Motor neuron (in vitro differentiated cells): ENCODE data around the gene TMEM179B. TPM values are rescaled to one million over a fixed set of nuclear protein-coding genes. Genes with fewer than 3 reads are reported as not detected.

Experiments used
- ATAC-seq, 8 experiments: fragments of 200-7000 bp; cut with Tn5 transposase; replicated peaks in 6 of 8; 2 replicates each; pipeline ENCODE4 v1.8.0; 2021; ENCODE audit warnings: mild to moderate bottlenecking in 8 of 8, moderate library complexity in 8 of 8
- H3K27ac ChIP-seq, 2 donors: fragments of 250-450 bp; sonication (Bioruptor Pico); 2 replicates each; pipeline ENCODE4 v1.9.0; 2021; ENCODE audit warnings: antibody characterized with exemption in 2 of 2, mild to moderate bottlenecking in 2 of 2, moderate library complexity in 1 of 2
- H3K4me1 ChIP-seq, 2 donors: fragments of 250-450 bp; sonication (Bioruptor Pico); replicated peaks in 1 of 2; 2 replicates each; pipeline ENCODE4 v1.6.1; 2021; ENCODE audit warnings: antibody characterized with exemption in 2 of 2, mild to moderate bottlenecking in 2 of 2, moderate library complexity in 1 of 2
- H3K4me3 ChIP-seq, 5 donors: fragments of 250-450 bp; sonication (Bioruptor Pico); 2 replicates each; pipeline ENCODE4 v1.9.0; 2021; ENCODE audit warnings: antibody characterized with exemption in 5 of 5, mild to moderate bottlenecking in 5 of 5, moderate library complexity in 4 of 5
- WGBS, 10 experiments: fragments of 450-650 bp; shearing (Covaris generic); methylation state at CpG; one replicate each; pipeline ENCODE4 v1.0.0; 2022; 5-methylcytosine and 5-hydroxymethylcytosine counted together
- in situ Hi-C, 9 experiments: fragments of 400-800 bp; cut with MboI; loops; one replicate each; pipeline ENCODE4 v1.15.0; 2021; ENCODE audit warnings: low sequenced_read_pairs in 9 of 9, low pct_unique_long_range_greater_than_20kb in 2 of 9; ENCODE audit not compliant: unreplicated experiment in 9 of 9
- total RNA-seq, 8 experiments: library from RNA; unstranded; fragments of 300-600 nt; gene quantifications; 2 replicates each; pipeline versions ENCODE4 v1.2.3 to v1.2.4, GENCODE V29; 2022

The TMEM179B gene
- total RNA-seq, 8 experiments from 2014 or later = 17.6 to 125 (median 42.2) TPM

DNA sequence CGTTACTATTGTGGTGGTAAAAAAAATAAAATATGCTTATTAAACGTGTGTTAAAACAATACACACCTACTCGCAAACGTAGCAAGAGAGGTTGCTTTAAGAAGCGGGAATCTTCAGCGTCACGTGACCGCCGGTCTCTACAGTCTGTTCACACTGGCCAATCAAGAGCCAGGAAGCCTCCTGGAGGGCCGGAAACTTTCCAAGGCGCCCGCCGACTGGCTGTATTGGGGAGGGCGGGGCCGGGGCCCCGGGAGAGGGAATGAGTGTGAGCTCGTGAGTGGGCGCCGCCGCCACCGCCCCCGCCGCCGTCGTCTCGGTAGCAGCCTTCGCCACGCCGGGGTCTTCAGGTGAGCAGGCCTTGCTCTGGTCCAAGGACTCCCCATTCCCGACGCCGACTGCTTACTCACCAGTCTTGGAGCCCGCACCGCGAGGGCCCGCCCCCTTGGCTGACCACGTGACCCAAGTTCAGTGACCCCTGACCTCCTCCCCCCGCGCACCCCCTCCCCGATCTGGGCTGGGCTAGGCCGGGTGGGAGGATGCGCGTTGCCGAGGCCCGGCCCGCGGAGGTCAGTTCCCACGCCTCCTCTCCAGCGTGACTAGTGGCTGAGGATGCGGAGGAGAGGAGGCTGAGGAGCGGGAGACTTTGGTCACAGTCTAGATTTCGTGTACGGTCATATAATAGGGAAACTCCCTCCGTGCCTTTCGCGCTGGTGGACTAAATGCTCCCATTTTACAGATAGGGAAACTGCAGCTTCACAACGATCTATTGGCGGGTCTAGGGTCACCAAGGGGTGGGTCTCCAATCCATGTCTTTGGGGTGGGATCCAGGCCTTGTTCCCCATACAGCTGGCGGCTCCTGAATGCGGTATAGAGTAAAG is 15.8 kb upstream of the TMEM179B start, which contains the start of gene TAF6L:
Gene TAF6L, plus strand, starts transcription at position 253 of the 878 bp plus-strand sequence. CDS start 4,388 bp downstream, outside the sequence.
- WGBS, 10 experiments = 0 to 14% (median 7%) methylated on average over 1 to 12 of the region's 60 CpGs; no CpG with 5 or more reads in 3 of the 10 experiments
- ATAC-seq = peak; percentile 88 to 98 (median 92)
- in situ Hi-C loops = no loop called here
- H3K4me1 ChIP-seq = peaks cover 15 to 19% of the 10 kb centered on the region in 2 donors
- peak within 1 kb of the TSS; percentile 54 to 87 for H3K27ac ChIP-seq
- H3K4me3 ChIP-seq = peak within 1 kb of the TSS; percentile 55 to 89 (median 67)

DNA sequence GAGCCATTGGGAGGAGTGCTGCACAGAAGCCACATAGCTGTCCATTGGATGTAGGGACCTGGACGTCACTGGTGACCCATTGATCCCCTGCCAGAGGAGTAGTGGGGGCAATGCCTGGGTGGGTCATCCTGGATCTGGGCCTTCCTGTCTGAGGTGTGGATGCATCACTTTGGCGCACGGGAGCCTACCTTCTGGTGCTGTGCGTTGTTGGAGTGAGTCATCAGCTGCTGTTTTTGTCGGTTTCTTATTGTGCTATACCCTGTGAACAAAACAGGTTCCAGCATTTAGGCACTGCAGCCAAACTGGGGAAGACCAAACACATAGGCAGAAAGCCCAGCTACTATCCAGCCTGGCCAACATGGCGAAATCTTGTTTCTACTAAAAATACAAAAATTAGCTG is 12.8 kb upstream of the TMEM179B start:
- Histone ChIP-seq H3K4me1 (peaks cover 9 to 14% of the 10 kb centered on the region in 2 donors), H3K27ac (no peak overlapping the region), H3K4me3 (no peak overlapping the region)
- in situ Hi-C loops = no loop called here
- 83 to 100% (median 90%) methylated on average over 1 to 3 of the region's 6 CpGs; no CpG with 5 or more reads in 3 of the 10 experiments for WGBS, 10 experiments
- ATAC-seq = no peak

DNA sequence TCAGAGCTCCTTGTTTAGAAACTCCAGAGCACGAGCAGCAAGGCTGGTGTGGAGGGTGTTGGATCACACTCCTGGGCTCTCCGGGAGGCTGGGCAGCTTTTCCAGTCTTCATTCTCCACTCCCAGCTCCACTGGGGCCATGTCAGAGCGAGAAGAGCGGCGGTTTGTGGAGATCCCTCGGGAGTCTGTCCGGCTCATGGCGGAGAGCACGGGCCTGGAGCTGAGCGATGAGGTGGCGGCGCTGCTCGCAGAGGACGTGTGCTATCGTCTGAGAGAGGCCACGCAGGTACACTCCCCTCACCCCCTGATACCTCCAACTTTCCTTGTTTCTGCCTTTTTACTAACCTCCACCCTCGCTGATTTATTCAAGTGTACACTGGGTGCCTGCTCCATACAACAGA is 11.6 kb upstream of the TMEM179B start:
- peaks cover 0 to 2% of the 10 kb centered on the region in 2 donors for H3K4me1 ChIP-seq
- in situ Hi-C loops = no loop called here
- WGBS, 10 experiments = 87 to 100% (median 95%) methylated on average over 2 to 13 of the region's 17 CpGs; no CpG with 5 or more reads in 5 of the 10 experiments
- H3K27ac ChIP-seq = no peak overlapping the region
- no peak for ATAC-seq
- no peak overlapping the region for H3K4me3 ChIP-seq

DNA sequence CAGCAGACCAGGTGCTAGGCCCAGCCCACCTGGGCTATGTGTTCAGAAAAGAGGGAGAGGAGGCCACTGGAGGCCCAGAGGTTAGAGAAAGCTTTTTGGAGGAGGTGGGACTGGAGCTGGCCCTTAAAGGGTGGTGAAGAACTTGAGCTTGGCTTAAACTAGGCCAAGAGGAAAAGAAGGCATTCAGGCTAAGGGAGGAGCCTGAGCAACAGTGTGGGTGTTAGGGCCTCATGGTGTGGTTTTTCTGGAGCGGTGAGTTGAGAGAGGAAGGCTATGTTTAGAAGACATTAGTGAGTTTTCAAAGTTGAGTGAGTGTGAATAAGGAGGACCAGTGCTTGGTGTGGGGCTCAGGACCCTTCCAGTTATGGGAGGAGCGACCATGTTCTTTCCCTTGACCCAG is 9.8 kb upstream of the TMEM179B start:
- ATAC-seq = no peak

DNA sequence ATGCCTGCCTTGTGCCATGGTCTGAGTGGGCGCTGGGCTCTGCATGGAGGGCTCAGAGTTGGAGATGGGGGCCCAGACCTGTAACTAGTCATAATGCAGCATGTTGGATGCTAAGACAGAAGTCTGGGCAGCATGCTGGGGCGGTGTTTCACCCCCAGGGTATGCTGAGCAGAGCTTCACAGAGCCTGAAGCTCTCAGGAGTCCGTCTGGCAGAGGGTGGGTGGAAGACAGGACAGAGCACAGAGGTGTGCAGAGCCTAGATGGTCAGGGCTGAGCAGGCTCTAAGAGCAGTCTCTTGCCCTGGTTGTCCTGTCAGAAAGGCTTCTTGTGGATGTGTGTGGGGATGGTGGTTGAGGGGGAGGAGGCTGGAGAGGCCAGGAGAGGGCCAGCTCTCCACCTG is 8.8 kb upstream of the TMEM179B start:
- Histone ChIP-seq H3K27ac (no peak overlapping the region), H3K4me1 (no peaks in the 10 kb centered on the region), H3K4me3 (no peak overlapping the region)
- WGBS, 10 experiments = 60 to 100% (median 100%) methylated on average over 1 of the region's 3 CpGs; no CpG with 5 or more reads in 7 of the 10 experiments
- in situ Hi-C loops = no loop called here
- ATAC-seq = peak in 2 of 8 experiments; percentile 24 to 25

More for the DNA sequence above, 9.8 kb upstream of the TMEM179B start:
- no peak overlapping the region for H3K4me3 ChIP-seq
- H3K27ac ChIP-seq = no peak overlapping the region
- H3K4me1 ChIP-seq = no peaks in the 10 kb centered on the region
- in situ Hi-C loops = no loop called here
- WGBS, 10 experiments = 75 to 100% (median 95%) methylated on average over 1 to 2 of the region's 2 CpGs; no CpG with 5 or more reads in 4 of the 10 experiments

DNA sequence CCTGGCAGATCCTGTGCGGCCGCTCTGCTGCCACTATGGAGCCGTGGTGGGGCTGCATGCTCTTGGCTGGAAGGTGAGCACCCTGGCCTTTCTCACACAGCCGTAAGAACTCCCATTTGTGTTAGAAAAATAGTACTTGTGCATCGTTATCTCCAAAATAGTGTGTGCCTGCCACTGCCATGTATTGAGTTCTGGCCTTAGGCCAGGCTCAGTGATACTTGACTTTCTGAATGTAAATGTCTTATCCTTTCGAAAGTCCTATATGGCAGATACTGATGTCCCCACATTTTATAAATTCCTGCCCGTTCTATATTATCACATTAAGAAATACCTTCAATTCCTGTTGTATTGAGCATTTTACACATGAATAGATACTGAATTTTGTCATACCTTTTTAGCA is 4.4 kb upstream of the TMEM179B start:
- H3K27ac ChIP-seq = no peak overlapping the region
- ATAC-seq = no peak
- peaks cover 6 to 9% of the 10 kb centered on the region in 2 donors for H3K4me1 ChIP-seq
- 86 to 100% (median 94%) methylated on average over 2 to 6 of the region's 7 CpGs; no CpG with 5 or more reads in 4 of the 10 experiments for WGBS, 10 experiments
- no peak overlapping the region for H3K4me3 ChIP-seq
- in situ Hi-C loops = no loop called here

DNA sequence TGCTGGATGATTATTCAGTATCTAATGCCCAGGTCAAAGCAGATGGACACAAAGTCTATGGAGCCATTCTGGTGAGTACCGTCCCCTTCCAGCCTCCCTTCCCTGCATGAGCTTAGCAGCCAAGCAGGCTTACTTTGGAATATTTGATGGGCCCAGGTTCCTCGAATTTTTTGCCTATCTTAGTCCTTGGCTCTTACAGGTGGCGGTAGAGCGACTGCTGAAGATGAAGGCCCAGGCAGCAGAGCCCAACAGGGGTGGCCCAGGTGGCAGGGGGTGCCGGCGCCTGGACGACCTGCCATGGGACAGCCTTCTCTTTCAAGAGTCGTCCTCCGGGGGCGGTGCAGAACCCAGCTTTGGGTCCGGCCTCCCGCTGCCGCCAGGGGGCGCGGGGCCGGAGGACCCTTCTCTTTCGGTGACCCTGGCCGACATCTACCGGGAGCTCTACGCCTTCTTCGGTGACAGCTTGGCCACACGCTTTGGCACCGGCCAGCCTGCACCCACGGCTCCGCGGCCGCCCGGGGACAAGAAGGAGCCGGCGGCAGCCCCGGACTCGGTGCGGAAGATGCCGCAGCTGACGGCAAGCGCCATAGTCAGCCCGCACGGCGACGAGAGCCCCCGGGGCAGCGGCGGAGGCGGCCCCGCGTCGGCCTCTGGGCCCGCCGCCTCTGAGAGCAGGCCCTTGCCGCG is 741 bp upstream of the TMEM179B start:
- Histone ChIP-seq H3K4me3 (peak overlapping the region; percentile 62 to 84 (median 69)), H3K4me1 (peaks cover 17 to 18% of the 10 kb centered on the region in 2 donors), H3K27ac (peak overlapping the region; percentile 83 to 87)
- in situ Hi-C loops = no loop called here
- 0 to 17% (median 0%) methylated on average over 1 to 11 of the region's 51 CpGs; no CpG with 5 or more reads in 5 of the 10 experiments for WGBS, 10 experiments
- ATAC-seq = peak; percentile 49 to 72 (median 71)

DNA sequence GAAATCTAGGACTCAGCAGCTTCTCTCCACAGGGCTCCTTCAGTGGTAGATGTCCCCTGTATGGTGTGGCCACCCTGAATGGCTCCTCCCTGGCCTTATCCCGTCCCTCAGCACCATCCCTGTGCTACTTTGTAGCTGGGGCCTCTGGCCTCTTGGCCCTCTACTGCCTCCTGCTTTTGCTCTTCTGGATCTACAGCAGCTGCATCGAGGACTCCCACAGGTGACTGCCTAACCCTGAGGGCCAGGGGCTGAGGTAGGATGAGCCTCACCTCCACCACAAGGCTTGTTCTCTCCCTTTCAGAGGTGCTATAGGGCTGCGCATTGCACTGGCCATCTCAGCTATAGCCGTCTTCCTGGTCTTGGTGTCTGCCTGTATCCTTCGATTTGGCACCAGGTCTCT is 1.8 kb downstream of the TMEM179B start:
- Histone ChIP-seq H3K4me1 (peaks cover 23 to 26% of the 10 kb centered on the region in 2 donors), H3K4me3 (no peak overlapping the region), H3K27ac (no peak overlapping the region)
- WGBS, 10 experiments = 10 to 100% (median 67%) methylated on average over 1 to 5 of the region's 5 CpGs; no CpG with 5 or more reads in 6 of the 10 experiments
- in situ Hi-C loops = no loop called here
- no peak for ATAC-seq

DNA sequence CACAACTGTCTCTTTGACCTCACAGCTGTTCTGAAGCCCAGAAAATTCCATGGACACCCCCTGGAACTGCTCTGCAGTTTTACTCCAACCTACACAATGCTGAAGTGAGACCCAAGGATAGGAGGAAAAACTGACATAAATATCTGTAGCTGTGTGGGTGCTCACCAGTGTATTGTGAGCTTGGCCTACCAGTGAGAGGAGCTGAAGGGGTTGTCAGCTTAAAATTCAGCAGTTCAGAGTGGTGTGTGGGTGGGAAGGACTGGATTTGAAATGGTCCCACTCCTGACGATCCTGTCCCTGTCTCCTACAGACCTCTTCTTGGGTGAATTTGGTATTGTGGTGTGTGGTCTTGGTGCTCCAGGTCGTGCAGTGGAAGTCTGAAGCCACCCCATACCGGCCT is 2.4 kb downstream of the TMEM179B start:
- ATAC-seq = no peak
- WGBS, 10 experiments = 70 to 100% (median 85%) methylated on average over 1 to 2 of the region's 3 CpGs; no CpG with 5 or more reads in 6 of the 10 experiments
- no peak overlapping the region for H3K4me3 ChIP-seq
- H3K4me1 ChIP-seq = peaks cover 23 to 26% of the 10 kb centered on the region in 2 donors
- no peak overlapping the region for H3K27ac ChIP-seq
- in situ Hi-C loops = no loop called here

DNA sequence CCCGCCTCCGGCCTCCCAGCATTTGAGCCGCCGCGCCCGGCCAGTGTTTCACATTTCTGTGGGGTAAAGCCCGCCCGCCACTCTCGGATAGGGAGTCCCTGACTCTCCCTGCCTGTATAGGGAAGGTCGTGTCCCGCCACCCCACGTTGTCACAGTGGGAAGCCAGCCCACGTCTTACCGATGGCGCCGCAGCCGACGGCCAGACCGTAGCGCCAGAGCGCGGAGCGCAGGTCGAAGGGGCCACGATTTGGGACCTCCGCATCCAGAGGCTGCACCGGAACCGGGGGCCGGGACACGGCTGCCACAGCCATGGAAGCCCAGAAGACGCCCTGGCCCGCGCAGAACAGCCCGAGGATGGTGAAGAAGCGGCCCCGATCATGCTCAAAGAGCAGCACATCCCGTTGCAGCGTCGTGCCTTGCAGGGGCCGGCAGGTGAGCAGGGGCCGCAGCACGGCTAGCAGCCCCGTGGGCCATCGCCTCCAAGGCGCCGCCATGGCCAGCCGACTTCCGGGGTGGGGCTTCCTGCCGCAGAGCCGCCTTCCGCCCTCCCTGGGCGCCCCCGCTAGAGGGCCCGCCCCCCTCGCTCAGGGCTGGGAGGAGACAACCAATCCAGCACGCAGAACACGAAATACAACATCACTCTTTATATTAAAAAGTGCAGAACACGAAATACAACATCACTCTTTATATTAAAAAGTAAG is 4.4 kb downstream of the TMEM179B start, which contains the start of gene TMEM223:
Gene TMEM223, minus strand, starts transcription at position 506 of the 701 bp plus-strand sequence. Its CDS starts 12 bp downstream, at position 494.
- ATAC-seq = peak; percentile 64 to 80 (median 79)
- Histone ChIP-seq H3K4me3 (peak within 1 kb of the TSS; percentile 58 to 73 (median 71)), H3K27ac (peak within 1 kb of the TSS; percentile 82 to 90), H3K4me1 (peaks cover 17 to 18% of the 10 kb centered on the region in 2 donors)
- 0 to 2% (median 0%) methylated on average over 1 to 12 of the region's 58 CpGs; no CpG with 5 or more reads in 5 of the 10 experiments for WGBS, 10 experiments
- in situ Hi-C loops = no loop called here

DNA sequence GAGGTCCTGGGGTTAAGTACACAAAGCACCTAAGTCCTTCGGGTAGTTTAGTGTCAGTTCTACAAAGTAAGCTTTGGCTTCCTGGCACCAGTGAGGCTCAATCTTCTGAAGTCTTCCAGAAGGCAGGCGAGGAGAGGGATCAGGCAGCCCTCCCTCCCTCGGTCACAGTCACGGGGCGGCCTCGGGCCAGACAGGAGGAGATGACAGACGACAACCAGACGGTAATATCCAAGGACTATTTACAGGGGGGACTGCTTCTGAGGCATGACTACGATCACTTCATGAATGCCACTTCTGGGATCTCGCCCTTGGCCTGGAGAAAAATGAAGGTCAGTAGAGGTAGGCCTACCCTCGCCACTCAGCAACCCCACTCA is 5.0 kb downstream of the TMEM179B start:
- WGBS, 10 experiments = 0 to 100% (median 23%) methylated on average over 1 to 5 of the region's 11 CpGs; no CpG with 5 or more reads in 4 of the 10 experiments
- peak overlapping the region; percentile 0 to 90 for H3K27ac ChIP-seq
- H3K4me1 ChIP-seq = peaks cover 17 to 18% of the 10 kb centered on the region in 2 donors
- H3K4me3 ChIP-seq = peak overlapping the region; percentile 58 to 73 (median 71)
- ATAC-seq = peak; percentile 1 to 65 (median 49)
- in situ Hi-C loops = no loop called here

DNA sequence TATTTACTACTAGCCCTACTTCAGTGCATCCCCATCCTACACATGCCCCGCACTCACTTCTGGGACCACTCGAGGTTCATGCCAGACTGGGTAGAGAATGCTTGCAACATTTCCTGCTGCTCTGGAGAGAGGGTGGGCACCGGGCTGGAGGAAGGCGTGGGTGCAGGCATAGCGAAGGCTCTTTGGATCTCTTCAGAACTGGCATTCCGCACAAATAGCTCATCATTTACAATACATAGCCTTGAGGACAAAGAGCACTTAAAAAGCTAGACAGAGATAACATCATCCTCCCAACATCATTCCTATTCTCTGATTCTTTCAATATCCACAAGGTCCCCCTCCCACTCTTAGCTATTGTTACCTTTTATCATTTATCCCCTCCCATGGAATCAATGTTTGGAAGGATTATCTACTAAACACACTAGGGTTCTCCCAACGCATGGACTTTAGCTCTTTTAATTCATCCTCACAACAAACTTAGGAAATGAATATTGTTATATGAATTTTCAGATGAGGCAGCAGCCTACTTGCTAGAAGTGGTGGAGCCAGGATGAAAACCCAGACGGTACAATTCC is 7.1 kb downstream of the TMEM179B start:
- peaks cover 11 to 13% of the 10 kb centered on the region in 2 donors for H3K4me1 ChIP-seq
- 81 to 100% (median 94%) methylated on average over 1 to 7 of the region's 8 CpGs; no CpG with 5 or more reads in 2 of the 10 experiments for WGBS, 10 experiments
- no peak overlapping the region for H3K27ac ChIP-seq
- no peak overlapping the region for H3K4me3 ChIP-seq
- ATAC-seq = no peak
- in situ Hi-C loops = no loop called here
